GM12878 (cell line): Measurements from ENCODE around the gene RCC1. TPM values are rescaled to one million over a fixed set of nuclear protein-coding genes. Genes with fewer than 3 reads are reported as not detected.

Source experiments
- ATAC-seq: fragments of 200-7000 bp; cut with Tn5 transposase; 3 replicates; pipeline ENCODE4 v1.9.1; 2020; ENCODE audit warnings: mild to moderate bottlenecking, moderate library complexity
- BruUV-seq: library from RNA; stranded (reverse); fragments of 400-500 nt; replicated peaks from 2 replicates; lab custom pipeline; 2021; lab: Mats Ljungman, UMichigan
- CTCF ChIA-PET: fragments of 300-600 bp; sonication (Branson Sonifier 250); formaldehyde crosslinking; extraction: SDS; loops from one replicate; lab custom pipeline; 2021; ENCODE audit warnings: inconsistent platforms; lab: Yijun Ruan, JAX
- POLR2A ChIA-PET: fragments of 350-600 bp; formaldehyde crosslinking; extraction: SDS; loops from one replicate; lab custom pipeline; 2021; ENCODE audit warnings: inconsistent platforms; lab: Charles Lee
- RAD21 ChIA-PET: fragments of 300-600 bp; sonication (Branson Sonifier 250); formaldehyde crosslinking; loops from one replicate; lab custom pipeline; 2023; ENCODE audit warnings: antibody characterized with exemption; ENCODE audit not compliant: unreplicated experiment; lab: Charles Lee
- SMC1A ChIA-PET: fragments of 300-600 bp; sonication (Branson Sonifier 250); formaldehyde crosslinking; loops from one replicate; lab custom pipeline; 2023; ENCODE audit not compliant: unreplicated experiment, uncharacterized antibody; lab: Charles Lee
- DNase-seq: peaks from one replicate; pipeline ENCODE4 v3.0.0-alpha.2; 2011; ENCODE audit warnings: low read depth, low spot score
- FAIRE-seq: peaks from 3 replicates; lab custom pipeline; 2011; peaks lifted over from hg19 to GRCh38; lab: Jason Lieb, UNC
- H2AFZ ChIP-seq: 2 replicates; pipeline ENCODE4 v1.6.0; 2011; ENCODE audit warnings: low read depth, low read length, control low read depth; ENCODE audit not compliant: control insufficient read depth
- H3K27ac ChIP-seq: 2 replicates; pipeline ENCODE4 v1.5.1; 2011; ENCODE audit warnings: control low read depth; ENCODE audit not compliant: control insufficient read depth, insufficient read depth
- H3K27me3 ChIP-seq, 2 experiments: replicated peaks in 1 of 2; 2 replicates each; pipeline versions ENCODE4 v1.6.0 to v1.6.1; 2011; ENCODE audit warnings: low read length in 1 of 2; ENCODE audit not compliant: control insufficient read depth in 2 of 2, insufficient read depth in 2 of 2
- H3K36me3 ChIP-seq, 2 experiments: 2 replicates each; pipeline ENCODE4 v1.5.1; 2011; ENCODE audit warnings: low read length in 1 of 2; ENCODE audit not compliant: control insufficient read depth in 2 of 2, insufficient read depth in 2 of 2
- H3K4me1 ChIP-seq: 2 replicates; pipeline ENCODE4 v1.6.1; 2011; ENCODE audit warnings: mild to moderate bottlenecking, low read length, moderate library complexity, mixed read lengths; ENCODE audit not compliant: control insufficient read depth, insufficient read depth
- H3K4me2 ChIP-seq: 2 replicates; pipeline ENCODE4 v1.6.0; 2011; ENCODE audit warnings: control low read depth; ENCODE audit not compliant: control insufficient read depth, insufficient read depth
- H3K4me3 ChIP-seq: fragments of 200-600 bp; sonication (generic); 2 replicates; pipeline ENCODE4 v1.5.1; 2016
- H3K79me2 ChIP-seq: 2 replicates; pipeline ENCODE4 v1.6.0; 2011; ENCODE audit warnings: low read length; ENCODE audit not compliant: control insufficient read depth, insufficient read depth
- H3K9ac ChIP-seq: 2 replicates; pipeline ENCODE4 v1.8.0; 2011; ENCODE audit warnings: low read length, control low read depth, mixed read lengths; ENCODE audit not compliant: control insufficient read depth, insufficient read depth
- H3K9me3 ChIP-seq: replicated peaks from 3 replicates; pipeline ENCODE4 v1.5.1; 2011; ENCODE audit warnings: mild to moderate bottlenecking, low read length; ENCODE audit not compliant: control insufficient read depth, insufficient read depth
- H4K20me1 ChIP-seq: 2 replicates; pipeline ENCODE4 v1.6.0; 2011; ENCODE audit not compliant: control insufficient read depth, insufficient read depth
- CBX3 ChIP-seq: fragments of 200-600 bp; sonication (generic); IDR thresholded peaks from 2 replicates; pipeline ENCODE4 v1.6.1; 2016; ENCODE audit warnings: low read depth, borderline replicate concordance
- CHD2 ChIP-seq: IDR thresholded peaks from 2 replicates; pipeline ENCODE4 v1.6.1; 2011; ENCODE audit warnings: low read depth, low read length, improper control_type of control experiment, borderline replicate concordance
- HSF1 ChIP-seq: fragments of 150-350 bp; IDR thresholded peaks from 2 replicates; pipeline ENCODE4 v1.6.1; 2014; ENCODE audit warnings: mild to moderate bottlenecking, low read depth, low read length
- IKZF1 ChIP-seq: fragments of 450-650 bp; conservative IDR thresholded peaks from 2 replicates; pipeline ENCODE4 v1.6.1; 2017; ENCODE audit warnings: antibody characterized with exemption, mild to moderate bottlenecking
- MEF2B ChIP-seq: fragments of 450-650 bp; IDR thresholded peaks from 2 replicates; pipeline ENCODE4 v1.6.1; 2018; ENCODE audit warnings: mild to moderate bottlenecking, moderate library complexity; ENCODE audit not compliant: partially characterized antibody, poor library complexity, severe bottlenecking
- MXI1 ChIP-seq: fragments of 150-350 bp; IDR thresholded peaks from 2 replicates; pipeline ENCODE4 v1.6.1; 2011; ENCODE audit warnings: low read depth, mild to moderate bottlenecking, inconsistent platforms, low read length, improper control_type of control experiment
- POLR2A ChIP-seq: IDR thresholded peaks from 2 replicates; pipeline ENCODE4 v1.6.1; 2011; ENCODE audit warnings: low read depth, mild to moderate bottlenecking, low read length
- PRDM15 ChIP-seq: fragments of 450-650 bp; formaldehyde crosslinking; IDR thresholded peaks from 2 replicates; pipeline ENCODE4 v1.4.0; 2020; ENCODE audit warnings: mild to moderate bottlenecking, moderate library complexity
- RAD51 ChIP-seq: fragments of 450-650 bp; IDR thresholded peaks from 2 replicates; pipeline ENCODE4 v1.6.1; 2016; ENCODE audit warnings: moderate library complexity, mild to moderate bottlenecking, inconsistent platforms
- RELA ChIP-seq: fragments of 450-650 bp; IDR thresholded peaks from 2 replicates; pipeline ENCODE4 v1.8.0; 2014; ENCODE audit warnings: borderline replicate concordance; ENCODE audit not compliant: partially characterized antibody
- SIN3A ChIP-seq: IDR thresholded peaks from 2 replicates; pipeline ENCODE4 v1.6.1; 2012; ENCODE audit warnings: low read depth, low read length, improper control_type of control experiment
- WGBS: methylation state at CpG from one replicate; pipeline ENCODE4 v1.1.6; 2016; ENCODE audit warnings: low lambda C conversion rate; ENCODE audit not compliant: insufficient replicate concordance, insufficient coverage; ENCODE audit errors: missing lambda C conversion rate; 5-methylcytosine and 5-hydroxymethylcytosine counted together
- in situ Hi-C: fragments of 300-500 bp; cut with MboI; formaldehyde crosslinking; loops from 9 replicates; pipeline ENCODE4 v1.14.3; 2018; ENCODE audit warnings: mixed read lengths
- intact Hi-C: fragments of 100-400 bp; cut with micrococcal nuclease; formaldehyde crosslinking; loops from one replicate; pipeline ENCODE4 v1.14.2; 2022; ENCODE audit not compliant: unreplicated experiment
- polyA plus RNA-seq, 11 experiments: library from polyadenylated mRNA; depleted of rRNA in 4 of 11; unstranded in 6 of 11; stranded (reverse) in 5 of 11; fragments of >200 nt; fragmentation: Nextera tagmentation in 4 of 11; fragmentation: Illumina TruSeq in 1 of 11; extraction: Ambion mirVana in 4 of 11; extraction: Trizol in 1 of 11; gene quantifications; 1 replicate in 1 of 11; 2 replicates in 10 of 11; pipeline versions ENCODE4 v1.2.1 to v1.2.3, GENCODE V29; 2011 to 2016; ENCODE audit warnings: inconsistent platforms in 2 of 11, missing spikeins in 2 of 11, low read depth in 1 of 11
- total RNA-seq, 4 experiments: library from RNA; depleted of rRNA in 3 of 4; stranded (reverse); fragments of >200 nt in 3 of 4; fragmentation: Illumina TruSeq in 1 of 4; extraction: Trizol in 1 of 4; gene quantifications; 2 replicates each; pipeline versions ENCODE4 v1.2.1 to v1.2.3, GENCODE V29; 2013 to 2021

RCC1 gene
- total and polyA plus RNA-seq, 10 of the 15 experiments (the other 5 are each of a cell fraction or from before 2014, with no cell fraction given): 8.3 to 99.4 (median 74.6) TPM

- TF ChIP-seq IKZF1 (no peak), MXI1 (no peak), CHD2 (no peak), POLR2A (no peak), HSF1 (no peak)
- TF ChIP-seq, all 136 proteins: peak for 0
- Histone ChIP-seq H2AFZ (no peak overlapping the region), H3K4me3 (no peak overlapping the region), H3K9me3 (no peaks in the 10 kb centered on the region), H3K9ac (no peak overlapping the region), H3K4me2 (no peak overlapping the region), H3K27ac (no peak overlapping the region), H3K36me3 (no peaks in the 10 kb centered on the region), H4K20me1 (no peaks in the 10 kb centered on the region), H3K79me2 (no peaks in the 10 kb centered on the region), H3K27me3 (no peaks in the 10 kb centered on the region), H3K4me1 (no peaks in the 10 kb centered on the region)
- intact Hi-C loops: no loop called here
- ATAC-seq: no peak
- in situ Hi-C loops: no loop called here
- RAD21 ChIA-PET: interaction anchor here (1.0 to 1.2 kb wide), 3 partner anchors 8 to 36 kb away, joined by 3 to 4 read pairs (median 3); no protein-coding TSS in a partner anchor
- CTCF ChIA-PET: interaction anchor here (0.5 kb wide), 1 partner anchor 15 kb away, joined by 3 read pairs; no protein-coding TSS in a partner anchor
- POLR2A ChIA-PET: interaction anchor here (0.6 kb wide), 2 partner anchors 10 to 91 kb away, joined by 3 to 7 read pairs; no protein-coding TSS in a partner anchor
- SMC1A ChIA-PET: interaction anchor here (1.1 to 1.4 kb wide), 2 partner anchors 10 to 21 kb away, joined by 3 read pairs; no protein-coding TSS in a partner anchor
- FAIRE-seq: no peak
- BruUV-seq: no TSS peak
- DNase-seq: no peak
- WGBS: 77% methylated on average over 4 of the region's 4 CpGs
These were observed 39.4 kb downstream of the RCC1 start for GRCh38 chr1:28545246-28545628.

GRCh38 chr1:28548318-28548717, 42.5 kb downstream of the RCC1 start:
- Histone ChIP-seq H3K27me3 (no peaks in the 10 kb centered on the region), H3K4me2 (no peak overlapping the region), H3K27ac (no peak overlapping the region)
- in situ Hi-C loops (no loop called here), intact Hi-C loops (no loop called here)
- no peak for FAIRE-seq
- TF ChIP-seq SIN3A (no peak), CBX3 (no peak), MEF2B (no peak), PRDM15 (CRISPR knock-in tag) (no peak), RELA (no peak), RAD51 (no peak)
- TF ChIP-seq, all 136 proteins: peak for 0
- Histone ChIP-seq H4K20me1 (no peaks in the 10 kb centered on the region), H2AFZ (no peak overlapping the region), H3K36me3 (no peaks in the 10 kb centered on the region), H3K79me2 (peaks cover 4% of the 10 kb centered on the region), H3K4me3 (no peak overlapping the region), H3K9ac (no peak overlapping the region), H3K4me1 (no peaks in the 10 kb centered on the region; the same call in 1 of the 2 replicates), H3K9me3 (no peaks in the 10 kb centered on the region)
- POLR2A ChIA-PET: no interaction called here
- RAD21 ChIA-PET: no interaction called here
- CTCF ChIA-PET: interaction anchor here (1.0 kb wide), 1 partner anchor 54 kb away, joined by 4 read pairs; no protein-coding TSS in a partner anchor
- 30% methylated on average over 3 of the region's 3 CpGs for WGBS
- no TSS peak for BruUV-seq
- SMC1A ChIA-PET: no interaction called here
- DNase-seq (no peak), ATAC-seq (no peak)
